Kidney epithelial cell (primary cell): ENCODE data around the gene PPP4R4. TPM values are rescaled to one million over a fixed set of nuclear protein-coding genes. Genes with fewer than 3 reads are reported as not detected.

ENCODE experiments used
- DNase-seq: peaks from one replicate; pipeline ENCODE4 v3.0.0-alpha.2; 2010; ENCODE audit warnings: low read depth
- H3K27me3 ChIP-seq: 2 replicates; pipeline ENCODE4 v1.6.0; 2011; ENCODE audit warnings: low read length; ENCODE audit not compliant: control insufficient read depth, insufficient read depth
- H3K36me3 ChIP-seq: 2 replicates; pipeline ENCODE4 v1.5.1; 2011; ENCODE audit warnings: low read length; ENCODE audit not compliant: control insufficient read depth, insufficient read depth
- H3K4me3 ChIP-seq: 2 replicates; pipeline ENCODE4 v1.5.1; 2011; ENCODE audit warnings: low read depth, mild to moderate bottlenecking, control low read depth, low read length
- CTCF ChIP-seq: IDR thresholded peaks from 2 replicates; pipeline ENCODE4 v1.5.1; 2011; ENCODE audit warnings: mild to moderate bottlenecking, moderate library complexity, low read length, control low read depth, inconsistent platforms; ENCODE audit not compliant: insufficient read depth, poor library complexity, severe bottlenecking
- total RNA-seq: library from RNA; depleted of rRNA; stranded (reverse); fragments of >200 nt; gene quantifications from 2 replicates; pipeline ENCODE4 v1.2.3, GENCODE V29; 2015

The PPP4R4 gene
- total RNA-seq, 1 donor from 2014 or later, result 2.4 TPM

GRCh38 chr14:94278731-94279130, 104.6 kb downstream of the PPP4R4 start:
- H3K4me3 ChIP-seq, result no peak overlapping the region
- no peak for TF ChIP-seq CTCF
- no peaks in the 10 kb centered on the region for H3K36me3 ChIP-seq
- DNase-seq, result no peak
- H3K27me3 ChIP-seq, result no peaks in the 10 kb centered on the region

DNA sequence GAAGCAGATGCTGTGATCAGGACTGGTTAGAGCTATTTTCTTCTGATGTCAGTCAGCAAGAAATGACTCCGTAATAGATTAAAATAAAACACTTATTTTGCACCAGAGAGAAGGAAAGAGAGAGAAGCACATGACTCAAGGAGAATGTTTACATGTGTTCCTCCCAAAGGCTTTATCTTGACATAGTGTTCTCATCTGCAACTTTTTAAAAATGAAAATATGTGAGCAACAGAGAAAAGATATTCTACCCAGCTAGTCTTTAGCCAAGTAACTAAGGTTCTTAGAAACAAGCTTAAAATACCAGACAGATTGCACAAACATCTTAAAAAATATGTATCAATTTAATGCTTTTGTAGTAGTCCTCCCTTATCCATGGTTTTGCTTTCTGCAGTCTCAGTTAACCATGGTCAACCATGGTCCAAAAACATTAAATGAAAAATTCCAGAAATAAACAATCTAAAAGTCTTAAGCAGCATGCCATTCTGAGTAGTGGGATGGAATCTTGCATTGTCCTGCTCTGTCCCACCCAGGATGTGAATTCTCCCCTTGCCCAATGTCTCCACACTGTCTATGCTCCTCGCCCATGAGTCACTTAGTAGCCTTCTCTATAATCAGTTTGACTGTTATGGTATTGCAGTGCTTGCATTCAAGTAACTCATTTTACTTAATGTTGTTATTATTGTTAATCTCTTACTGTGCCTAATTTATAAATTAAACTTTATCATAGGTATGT, 109.0 kb downstream of the PPP4R4 start:
- Histone ChIP-seq H3K4me3 (no peak overlapping the region), H3K36me3 (no peaks in the 10 kb centered on the region), H3K27me3 (no peaks in the 10 kb centered on the region)
- no peak for DNase-seq
- TF ChIP-seq CTCF, result no peak

GRCh38 chr14:94284221-94284620, 110.1 kb downstream of the PPP4R4 start:
- TF ChIP-seq CTCF, result no peak
- no peak for DNase-seq
- H3K27me3 ChIP-seq, result no peaks in the 10 kb centered on the region
- no peaks in the 10 kb centered on the region for H3K36me3 ChIP-seq
- no peak overlapping the region for H3K4me3 ChIP-seq

- no peak for DNase-seq
- TF ChIP-seq CTCF, result no peak
- Histone ChIP-seq H3K36me3 (no peaks in the 10 kb centered on the region), H3K4me3 (no peak overlapping the region), H3K27me3 (no peaks in the 10 kb centered on the region)
These were observed 111.0 kb downstream of the PPP4R4 start for GRCh38 chr14:94285158-94285557.

GRCh38 chr14:94288610-94289465, 114.7 kb downstream of the PPP4R4 start:
- Histone ChIP-seq H3K4me3 (no peak overlapping the region), H3K27me3 (no peaks in the 10 kb centered on the region)
- TF ChIP-seq CTCF, result no peak

More at GRCh38 chr14:94288610-94289465, 114.7 kb downstream of the PPP4R4 start:
- no peak for DNase-seq
- H3K36me3 ChIP-seq, result no peaks in the 10 kb centered on the region
